Measurements from ENCODE around the gene BACE1-AS.

- TF ChIP-seq CTCF (conservative IDR thresholded peaks at IDR 0.05; ENCODE audit: low read depth, low read length) (no peak), EZH2 (IDR thresholded peaks at IDR 0.05; ENCODE audit: low read length, unreplicated experiment) (no peak)
These were observed 18.2 kb downstream of the BACE1-AS start for GRCh38 chr11:117309310-117309709.
